IPS-18c (cell line): Measurements from ENCODE around the gene GLG1.
"Not testable (repeated sequence)": the region's sequence is repeated elsewhere in the genome, so short reads cannot be mapped to it uniquely, and the experiment has no call there.

Experiments
- H3K4me3 ChIP-seq: 2 replicates; pipeline ENCODE4 v1.7.0; 2013; ENCODE audit warnings: low read depth, mild to moderate bottlenecking, low read length, moderate library complexity; ENCODE audit not compliant: insufficient read depth
- H3K9me3 ChIP-seq: one replicate; pipeline ENCODE4 v1.6.1; 2013; ENCODE audit warnings: mild to moderate bottlenecking, low read length, moderate library complexity; ENCODE audit not compliant: control insufficient read depth, insufficient read depth

GLG1 gene

DNA sequence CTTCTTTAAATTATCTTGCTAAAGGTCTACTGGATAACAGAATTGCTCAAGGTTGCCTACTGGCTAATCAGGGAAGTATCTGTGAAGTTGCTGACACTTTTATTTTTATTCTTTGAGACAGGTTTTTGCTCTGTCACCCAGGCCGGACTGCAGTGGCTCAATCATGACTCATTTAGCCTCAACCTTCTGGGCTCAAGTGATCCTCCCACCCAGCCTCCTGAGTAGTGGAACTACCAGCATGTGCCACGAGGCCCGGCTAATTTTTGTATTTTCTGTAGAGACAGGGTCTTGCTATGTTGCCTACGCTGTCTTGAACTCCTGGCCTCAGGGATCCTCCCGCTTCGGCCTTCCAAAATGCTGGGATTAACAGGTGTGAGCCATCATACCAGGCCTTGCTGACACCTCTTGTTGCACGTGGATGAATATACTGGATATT lies 43.1 kb downstream of the GLG1 start:
- Histone ChIP-seq H3K9me3 (no peaks in the 10 kb centered on the region), H3K4me3 (no peak overlapping the region)

- no peaks in the 10 kb centered on the region for H3K9me3 ChIP-seq
- no peak overlapping the region for H3K4me3 ChIP-seq
Measured at GRCh38 chr16:74562117-74562516, 44.8 kb downstream of the GLG1 start.

DNA sequence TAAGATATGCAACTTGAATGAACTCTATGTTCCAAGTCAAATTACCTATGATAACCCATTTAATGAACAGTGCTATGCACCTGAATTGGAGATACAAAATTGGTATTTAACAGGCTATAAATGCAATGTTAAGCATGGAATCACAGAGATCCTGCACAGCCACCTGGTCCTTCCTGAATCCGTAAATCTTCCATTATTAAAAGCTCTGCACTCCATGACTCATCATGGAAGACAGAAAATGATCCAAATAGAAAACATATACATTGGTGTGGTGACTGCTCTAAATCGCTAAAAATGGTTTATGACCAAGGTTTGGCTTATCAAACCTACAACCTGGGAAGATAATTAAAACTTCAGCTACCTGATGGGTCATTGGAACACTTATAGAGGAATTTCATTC lies 45.3 kb downstream of the GLG1 start:
- no peaks in the 10 kb centered on the region for H3K9me3 ChIP-seq
- no peak overlapping the region for H3K4me3 ChIP-seq

DNA sequence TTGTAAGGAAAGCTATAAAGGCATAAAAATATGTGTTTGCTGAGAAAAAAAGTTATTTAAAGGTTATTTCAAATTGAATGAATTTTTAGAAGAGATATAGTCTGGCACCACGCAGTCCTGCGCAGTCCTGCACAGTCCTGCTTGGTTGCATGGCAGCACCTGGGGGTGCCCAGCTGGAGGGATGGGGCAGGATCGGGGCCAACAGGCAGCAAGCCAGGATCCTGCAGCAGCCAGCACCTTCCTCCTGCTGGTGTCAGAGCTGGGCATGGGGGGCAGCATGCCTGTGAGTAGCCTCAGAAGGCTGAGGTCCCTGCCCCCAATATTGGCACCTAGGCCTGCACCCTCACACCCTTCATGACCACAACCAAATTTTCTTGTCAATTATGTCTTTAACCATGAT lies 46.0 kb downstream of the GLG1 start:
- H3K4me3 ChIP-seq = no peak overlapping the region
- H3K9me3 ChIP-seq = no peaks in the 10 kb centered on the region

DNA sequence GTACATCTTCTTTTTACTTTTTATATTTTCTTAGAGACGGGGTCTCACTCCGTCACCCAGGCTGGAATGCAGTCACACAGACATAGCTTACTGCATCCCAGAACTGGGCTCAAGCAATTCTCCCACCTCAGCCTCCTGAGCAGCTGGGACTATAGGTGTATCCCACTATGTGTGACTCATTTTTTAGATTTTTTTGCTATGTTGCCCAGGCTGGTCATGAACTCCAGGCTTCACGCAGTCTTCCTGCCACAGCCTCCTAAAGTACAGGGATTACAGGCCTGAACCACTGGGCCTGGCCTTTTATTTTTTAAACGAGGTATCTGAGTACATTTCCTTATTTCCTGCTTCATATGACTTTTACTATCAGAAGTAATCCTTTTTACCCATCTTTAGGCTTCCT lies 48.0 kb downstream of the GLG1 start:
- Histone ChIP-seq H3K4me3 (no peak overlapping the region), H3K9me3 (no peaks in the 10 kb centered on the region)

DNA sequence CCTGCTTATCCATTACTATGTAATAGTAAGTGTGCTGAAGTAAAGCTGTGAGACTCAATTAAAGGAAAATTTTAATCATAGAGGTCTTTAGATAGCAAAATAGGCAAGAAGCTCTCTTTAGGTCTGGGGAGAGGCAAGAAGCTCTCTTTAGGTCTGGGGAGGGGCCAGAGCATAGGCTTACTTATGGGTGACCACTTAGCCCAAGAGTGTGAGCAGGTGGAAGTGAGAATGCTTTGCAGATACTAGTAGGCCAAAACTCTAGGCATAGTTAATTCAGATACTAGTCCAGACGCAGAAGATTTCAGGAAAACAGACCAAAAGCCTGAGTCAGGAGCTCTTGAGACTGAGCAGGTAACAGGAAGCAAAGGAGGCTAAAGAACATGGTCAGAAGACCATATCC lies 49.6 kb downstream of the GLG1 start:
- Histone ChIP-seq H3K4me3 (no peak overlapping the region), H3K9me3 (no peaks in the 10 kb centered on the region)

DNA sequence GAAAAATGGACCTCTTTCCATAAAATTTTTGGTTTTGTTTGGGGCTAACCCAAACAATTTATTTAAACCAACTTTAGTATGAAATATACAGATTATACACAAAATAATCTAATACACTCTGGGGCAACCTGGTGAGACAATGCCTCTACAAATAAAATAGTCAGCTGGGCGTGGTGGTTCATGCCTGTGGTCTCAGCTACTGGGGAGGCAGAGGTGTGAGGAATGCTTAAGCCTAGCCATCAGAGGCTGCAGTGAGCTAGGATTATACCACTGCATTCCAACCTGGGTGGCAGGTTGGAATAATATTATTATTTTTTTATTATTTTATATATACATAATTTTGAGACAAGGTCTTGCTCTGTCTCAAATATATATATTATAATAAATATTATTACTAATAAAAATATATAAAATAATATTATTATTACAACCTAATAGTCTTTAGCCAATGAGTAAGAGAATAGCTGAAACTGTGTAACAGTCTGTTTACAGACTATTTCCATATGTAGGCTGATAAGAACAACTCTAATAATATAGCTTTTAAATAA lies 50.5 kb downstream of the GLG1 start:
- no peak overlapping the region for H3K4me3 ChIP-seq
- H3K9me3 ChIP-seq = no peaks in the 10 kb centered on the region

GRCh38 chr16:74552357-74552756 lies 54.6 kb downstream of the GLG1 start:
- H3K9me3 ChIP-seq, H3K4me3 ChIP-seq: not testable (repeated sequence)

- not testable (repeated sequence) for H3K4me3 ChIP-seq
Measured at GRCh38 chr16:74550227-74551019, 56.5 kb downstream of the GLG1 start.

GRCh38 chr16:74546112-74546511 lies 60.8 kb downstream of the GLG1 start:
- not testable (repeated sequence) for H3K9me3 ChIP-seq

More at GRCh38 chr16:74550227-74551019, 56.5 kb downstream of the GLG1 start:
- H3K9me3 ChIP-seq = not testable (repeated sequence)

DNA sequence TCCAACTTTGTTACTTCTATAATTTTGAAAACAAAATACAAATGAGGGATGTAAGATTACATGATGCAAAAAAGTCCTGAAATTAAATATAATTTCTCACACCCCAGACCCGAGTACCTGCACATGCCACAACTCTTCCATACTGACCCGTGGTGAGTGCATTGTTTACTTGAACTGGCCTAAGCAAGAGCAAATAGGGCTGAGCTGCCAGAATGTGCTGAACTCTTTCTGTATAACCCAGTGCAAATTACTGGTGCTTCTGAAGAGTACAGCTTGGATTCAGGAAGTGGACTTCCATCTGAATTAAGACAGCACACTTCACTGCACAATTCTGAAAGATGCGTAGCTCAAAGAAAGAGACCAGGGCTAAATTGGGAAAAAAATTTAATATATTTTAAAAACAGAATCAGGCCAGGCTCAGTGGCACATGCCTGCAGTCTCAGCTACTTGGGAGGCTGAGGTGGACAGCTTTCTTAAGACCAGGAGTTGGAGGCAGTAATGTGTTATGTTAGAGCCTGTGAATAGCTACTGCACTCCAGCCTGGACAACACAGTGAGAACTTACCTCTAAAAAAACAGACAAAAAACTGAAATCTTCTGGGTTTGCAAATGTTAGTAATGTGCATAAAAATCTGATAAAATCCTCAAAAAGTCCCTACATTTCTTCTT lies 63.9 kb downstream of the GLG1 start:
- not testable (repeated sequence) for H3K9me3 ChIP-seq, H3K4me3 ChIP-seq

More at GRCh38 chr16:74546112-74546511, 60.8 kb downstream of the GLG1 start:
- not testable (repeated sequence) for H3K4me3 ChIP-seq

DNA sequence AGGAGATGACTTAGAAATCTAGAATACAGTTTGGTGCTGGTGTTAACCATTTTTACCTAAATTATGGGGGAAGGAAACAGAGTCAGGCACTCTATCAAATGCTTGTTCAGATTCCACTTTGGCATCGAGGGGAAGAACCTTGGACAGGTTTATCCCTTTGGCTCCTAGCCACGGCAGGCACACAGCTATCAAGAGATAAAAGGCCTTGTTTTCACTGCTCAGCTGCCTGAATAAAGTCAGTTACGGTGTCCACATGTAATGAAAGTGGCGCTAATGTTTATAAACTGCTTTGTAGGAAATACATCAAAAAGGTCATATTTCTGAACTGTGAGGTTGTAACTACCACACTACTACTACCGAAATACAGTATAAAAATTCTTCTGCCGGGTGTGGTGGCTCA lies 66.3 kb downstream of the GLG1 start:
- not testable (repeated sequence) for H3K4me3 ChIP-seq

GRCh38 chr16:74538801-74539200 lies 68.1 kb downstream of the GLG1 start:
- H3K4me3 ChIP-seq, H3K9me3 ChIP-seq: not testable (repeated sequence)

More for the DNA sequence above, 66.3 kb downstream of the GLG1 start:
- not testable (repeated sequence) for H3K9me3 ChIP-seq

DNA sequence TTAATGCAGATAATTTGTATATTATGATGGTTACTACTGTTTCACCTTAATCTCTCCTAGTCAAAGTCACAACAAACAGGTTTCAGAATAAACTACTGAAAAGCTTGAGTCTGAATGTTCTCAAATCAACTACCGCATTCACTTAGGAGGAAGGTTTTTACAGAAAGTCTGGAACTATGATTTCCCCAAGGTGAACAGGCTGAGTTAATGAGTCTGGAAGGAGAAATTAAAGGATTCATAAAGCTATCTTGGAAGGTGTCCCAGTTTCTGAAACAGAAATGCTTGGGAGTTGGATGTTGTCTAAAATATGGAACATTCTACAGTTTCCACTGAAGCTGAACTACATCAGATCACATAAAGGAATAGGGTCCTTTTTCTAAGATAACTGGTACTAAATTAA lies 69.2 kb downstream of the GLG1 start:
- H3K4me3 ChIP-seq, H3K9me3 ChIP-seq: not testable (repeated sequence)

DNA sequence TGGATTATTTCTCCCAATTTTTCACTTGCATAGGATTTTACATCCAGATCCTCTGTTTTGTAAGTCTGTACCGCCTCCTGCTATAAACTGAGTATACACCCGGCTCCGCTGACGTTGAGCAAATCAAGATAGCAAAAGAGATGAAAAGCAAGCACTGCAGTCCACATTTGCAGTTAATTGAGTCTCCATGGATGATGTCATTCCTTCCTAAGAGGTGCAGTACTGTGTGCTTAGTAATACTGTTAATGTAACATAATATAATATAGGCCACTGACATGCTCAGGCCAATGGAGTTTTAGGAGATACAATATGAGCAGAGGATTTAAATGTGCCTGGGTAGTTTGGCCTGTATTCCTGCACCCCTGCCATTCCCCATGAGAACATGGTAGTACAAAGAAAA lies 72.3 kb downstream of the GLG1 start:
- not testable (repeated sequence) for H3K4me3 ChIP-seq, H3K9me3 ChIP-seq

DNA sequence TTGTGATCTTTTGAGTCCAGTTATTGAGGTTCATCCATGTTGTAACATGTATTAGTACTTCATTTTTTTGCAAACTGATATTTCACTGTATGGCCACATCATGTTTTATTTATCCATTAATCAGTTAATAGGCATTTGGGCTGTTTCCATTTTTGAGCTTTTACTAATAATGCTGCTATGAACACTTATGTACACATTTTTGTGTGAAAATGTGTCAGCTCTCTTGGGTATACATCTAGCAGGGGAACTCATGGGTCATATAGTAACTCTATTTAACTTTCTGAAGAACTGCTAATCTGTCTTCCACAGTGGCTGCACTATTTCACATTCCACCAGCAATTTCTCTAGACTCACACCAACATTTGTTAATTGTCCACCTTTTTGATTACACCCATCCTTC lies 82.0 kb downstream of the GLG1 start:
- no peak overlapping the region for H3K4me3 ChIP-seq

DNA sequence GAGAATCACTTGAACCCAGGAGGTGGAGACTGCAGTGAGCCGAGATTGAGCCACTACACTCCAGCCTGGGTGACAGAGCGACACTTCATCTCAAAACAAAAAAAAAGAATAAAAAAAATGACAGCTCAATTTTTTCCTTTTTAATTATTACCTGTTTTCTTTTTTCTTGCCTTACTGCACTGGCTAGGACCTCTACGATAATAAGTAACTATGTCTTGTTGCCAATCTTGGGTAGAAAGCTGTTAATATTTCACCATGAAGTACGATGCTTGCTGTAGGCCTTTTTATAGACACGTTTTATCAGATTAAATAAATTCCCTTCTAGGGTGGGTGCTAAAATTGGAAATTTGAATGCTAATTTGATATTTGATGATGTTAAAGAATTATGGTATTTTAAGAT lies 82.8 kb downstream of the GLG1 start:
- H3K4me3 ChIP-seq = no peak overlapping the region
- no peaks in the 10 kb centered on the region for H3K9me3 ChIP-seq

More for the DNA sequence above, 82.0 kb downstream of the GLG1 start:
- no peaks in the 10 kb centered on the region for H3K9me3 ChIP-seq

GRCh38 chr16:74523706-74524105 lies 83.2 kb downstream of the GLG1 start:
- H3K4me3 ChIP-seq, H3K9me3 ChIP-seq: not testable (repeated sequence)
